Common myeloid progenitor, CD34-positive (primary cell): ENCODE results near the gene TMC4.
A peak's percentile ranks its signal among the peaks of the same experiment; 100 is the strongest.
"Not testable (repeated sequence)": the region's sequence is repeated elsewhere in the genome, so short reads cannot be mapped to it uniquely, and the experiment has no call there.

Experiments used
- CTCF ChIA-PET: fragments of 350-600 bp; sonication (Branson Sonifier 250); formaldehyde crosslinking; loops from one replicate; lab custom pipeline; 2021; ENCODE audit warnings: antibody characterized with exemption; lab: Charles Lee
- POLR2A ChIA-PET: fragments of 350-600 bp; sonication (Branson Sonifier 250); formaldehyde crosslinking; loops from one replicate; lab custom pipeline; 2021; ENCODE audit warnings: antibody characterized with exemption; lab: Charles Lee
- DNase-seq, 3 donors: peaks; one replicate each; pipeline versions ENCODE4 v3.0.0 to v3.0.0-alpha.2; 2013
- H3K27ac ChIP-seq, 2 experiments: 1 replicate in 1 of 2; 2 replicates in 1 of 2; pipeline ENCODE4 v1.7.0; 2013; ENCODE audit warnings: inconsistent platforms in 2 of 2, low read length in 2 of 2, mild to moderate bottlenecking in 2 of 2, low read depth in 1 of 2, moderate library complexity in 1 of 2; ENCODE audit not compliant: severe bottlenecking in 2 of 2, insufficient read depth in 1 of 2, poor library complexity in 1 of 2
- H3K27me3 ChIP-seq, 5 experiments: replicated peaks in 2 of 5; 1 replicate in 3 of 5; 2 replicates in 2 of 5; pipeline versions ENCODE4 v1.6.1 to v1.7.0; 2013; ENCODE audit warnings: low read length in 4 of 5, mild to moderate bottlenecking in 2 of 5, moderate library complexity in 2 of 5, inconsistent platforms in 1 of 5; ENCODE audit not compliant: insufficient read depth in 5 of 5, control insufficient read depth in 4 of 5
- H3K36me3 ChIP-seq, 4 experiments: 1 replicate in 2 of 4; 2 replicates in 2 of 4; pipeline versions ENCODE4 v1.6.1 to v1.7.0; 2013; ENCODE audit warnings: low read length in 3 of 4, control low read depth in 1 of 4, mild to moderate bottlenecking in 1 of 4; ENCODE audit not compliant: control insufficient read depth in 4 of 4, insufficient read depth in 4 of 4
- H3K4me1 ChIP-seq, 4 experiments: 1 replicate in 3 of 4; 2 replicates in 1 of 4; pipeline versions ENCODE4 v1.6.1 to v1.7.1; 2013; ENCODE audit warnings: low read length in 3 of 4, mild to moderate bottlenecking in 3 of 4, control low read depth in 1 of 4, inconsistent platforms in 1 of 4, moderate library complexity in 1 of 4; ENCODE audit not compliant: control insufficient read depth in 4 of 4, insufficient read depth in 4 of 4; ENCODE audit errors: control extremely low read depth in 1 of 4
- H3K4me3 ChIP-seq, 7 experiments: 1 replicate in 4 of 7; 2 replicates in 3 of 7; pipeline versions ENCODE4 v1.5.1 to v1.7.0; 2013; ENCODE audit warnings: mild to moderate bottlenecking in 7 of 7, low read length in 6 of 7, moderate library complexity in 6 of 7, inconsistent platforms in 2 of 7, low read depth in 2 of 7, control low read depth in 1 of 7; ENCODE audit not compliant: insufficient read depth in 4 of 7, control insufficient read depth in 1 of 7; ENCODE audit errors: extremely low read depth in 1 of 7
- H3K9me3 ChIP-seq, 5 experiments: 1 replicate in 4 of 5; 2 replicates in 1 of 5; pipeline versions ENCODE4 v1.6.1 to v1.7.1; 2013; ENCODE audit warnings: low read length in 4 of 5, mild to moderate bottlenecking in 2 of 5, inconsistent platforms in 1 of 5, low read depth in 1 of 5, moderate library complexity in 1 of 5; ENCODE audit not compliant: control insufficient read depth in 4 of 5, insufficient read depth in 2 of 5; ENCODE audit errors: control extremely low read depth in 1 of 5
- WGBS: methylation state at CpG from one replicate; pipeline ENCODE4 v1.1.5; 2013; ENCODE audit not compliant: insufficient coverage; 5-methylcytosine and 5-hydroxymethylcytosine counted together

Gene TMC4

DNA sequence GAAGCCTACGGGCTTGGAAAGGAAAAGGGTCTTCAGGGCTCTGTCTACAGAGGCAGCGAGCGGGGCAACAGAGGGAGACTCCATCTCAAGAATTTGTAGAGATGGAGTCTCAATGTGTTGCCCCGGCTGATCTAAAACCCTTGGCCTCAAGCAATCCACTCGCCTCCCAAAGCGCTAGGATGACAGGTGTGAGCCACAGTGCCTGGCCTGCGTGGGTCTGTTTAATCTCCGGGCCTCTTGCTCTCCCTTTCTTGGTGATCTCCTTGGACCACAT is 35.8 kb upstream of the TMC4 start:
- Histone ChIP-seq H3K4me1 (peaks cover 23 to 91% (median 79%) of the 10 kb centered on the region in 4 experiments), H3K9me3 (no peaks in the 10 kb centered on the region), H3K36me3 (peaks cover 9 to 38% (median 23%) of the 10 kb centered on the region in 4 experiments), H3K27me3 (no peaks in the 10 kb centered on the region), H3K27ac (peak overlapping the region; percentile 85 to 86), H3K4me3 (peak overlapping the region in 3 of 7 experiments; percentile 5 to 57 (median 45))
- WGBS: 88% methylated on average over 8 of the region's 8 CpGs
- DNase-seq: no peak
- POLR2A ChIA-PET: interaction anchor here (1.9 to 5.2 kb wide), 3 partner anchors 8 to 49 kb away, joined by 7 to 95 read pairs (median 33); partner anchors contain the start of genes LENG1, MBOAT7, RPS9 and TSEN34
- CTCF ChIA-PET: interaction anchor here (1.0 to 4.3 kb wide), 3 partner anchors 12 to 72 kb away, joined by 3 to 24 read pairs (median 5); partner anchors contain the start of gene MBOAT7

DNA sequence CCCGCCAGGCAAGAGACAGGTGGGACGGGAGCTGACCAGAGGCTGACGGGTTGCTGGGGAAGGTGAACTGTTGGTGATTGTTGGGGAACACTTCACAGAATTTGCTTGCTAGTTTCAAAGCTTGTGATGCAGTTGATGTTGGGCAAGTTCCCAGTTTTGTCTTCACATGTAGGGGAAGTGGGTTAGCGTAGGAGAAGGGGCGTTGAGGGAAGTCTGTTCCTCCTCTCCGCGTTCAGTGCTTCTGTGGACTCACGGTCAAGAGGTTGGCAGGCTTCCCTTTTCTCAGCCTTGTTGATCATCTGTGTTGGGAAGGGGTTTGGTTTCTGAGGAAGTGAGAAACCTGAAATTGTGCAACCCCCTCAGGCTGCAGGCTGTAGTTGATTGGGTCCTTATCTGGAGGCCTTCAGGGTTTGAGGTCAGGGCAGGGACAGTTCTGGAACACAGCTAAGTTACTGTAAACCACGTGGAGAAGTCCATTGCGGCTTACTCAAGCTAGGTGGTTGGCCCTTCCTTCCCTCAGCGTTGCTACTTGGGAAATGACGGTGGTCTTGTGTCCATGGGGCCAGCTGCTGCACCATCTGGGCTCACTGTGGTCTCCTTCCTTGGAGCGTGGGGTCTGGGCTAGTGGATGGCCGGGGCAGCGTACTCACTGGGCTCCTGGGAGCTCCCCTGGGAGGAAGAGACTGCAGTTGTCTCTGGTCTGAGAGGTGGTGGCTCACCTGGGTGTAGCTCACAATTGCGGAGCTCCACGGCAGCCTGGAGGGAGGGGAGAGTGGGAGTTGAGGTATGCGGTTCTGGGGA is 35.2 kb upstream of the TMC4 start:
- Histone ChIP-seq H3K27me3 (no peaks in the 10 kb centered on the region), H3K9me3 (no peaks in the 10 kb centered on the region), H3K27ac (peak overlapping the region; percentile 85 to 87), H3K4me1 (peaks cover 23 to 96% (median 84%) of the 10 kb centered on the region in 4 experiments), H3K4me3 (peak overlapping the region in 5 of 7 experiments; percentile 9 to 57 (median 47)), H3K36me3 (peaks cover 9 to 43% (median 28%) of the 10 kb centered on the region in 4 experiments)
- ChIA-PET POLR2A (interaction anchor here (0.6 to 5.2 kb wide), 7 partner anchors 8 to 180 kb away, joined by 3 to 95 read pairs (median 4); partner anchors contain the start of genes LENG1, MBOAT7, RPS9 and TSEN34), CTCF (interaction anchor here (1.0 to 4.3 kb wide), 4 partner anchors 12 to 71 kb away, joined by 3 to 24 read pairs (median 4); partner anchors contain the start of gene MBOAT7)
- peak; percentile 99 to 100 (median 100) for DNase-seq
- 9% methylated on average over 14 of the region's 18 CpGs for WGBS

- H3K4me1 ChIP-seq: peaks cover 24 to 96% (median 90%) of the 10 kb centered on the region in 4 experiments
- peaks cover 9 to 48% (median 33%) of the 10 kb centered on the region in 4 experiments for H3K36me3 ChIP-seq
- H3K9me3 ChIP-seq: no peaks in the 10 kb centered on the region
- H3K27ac ChIP-seq: peak overlapping the region; percentile 85 to 87
- 0% methylated on average over 5 of the region's 5 CpGs for whole genome bisulfite sequencing
- no peak for DNase-seq
- POLR2A ChIA-PET: interaction anchor here (0.6 to 5.2 kb wide), 6 partner anchors 7 to 180 kb away, joined by 3 to 95 read pairs (median 6); partner anchors contain the start of genes LENG1, MBOAT7, RPS9 and TSEN34
- CTCF ChIA-PET: interaction anchor here (1.0 to 4.3 kb wide), 6 partner anchors 11 to 71 kb away, joined by 3 to 24 read pairs (median 4); partner anchors contain the start of genes MBOAT7 and TSEN34
- no peaks in the 10 kb centered on the region for H3K27me3 ChIP-seq
- peak overlapping the region in 6 of 7 experiments; percentile 9 to 57 (median 40) for H3K4me3 ChIP-seq
These were observed 34.7 kb upstream of the TMC4 start for GRCh38 chr19:54207676-54207982.

- Histone ChIP-seq H3K4me1 (peaks cover 28 to 96% (median 92%) of the 10 kb centered on the region in 4 experiments), H3K27ac (peak overlapping the region; percentile 85 to 87), H3K36me3 (peaks cover 11 to 53% (median 38%) of the 10 kb centered on the region in 4 experiments), H3K4me3 (peak overlapping the region in 5 of 7 experiments; percentile 19 to 57 (median 33))
- not testable (repeated sequence) for H3K27me3 ChIP-seq, H3K9me3 ChIP-seq, DNase-seq
- ChIA-PET CTCF (interaction anchor here (1.3 to 4.3 kb wide), 5 partner anchors 11 to 33 kb away, joined by 4 to 24 read pairs (median 5); partner anchors contain the start of genes MBOAT7 and TSEN34), POLR2A (interaction anchor here (0.9 to 1.9 kb wide), 2 partner anchors 16 to 48 kb away, joined by 5 to 7 read pairs; partner anchors contain the start of gene LENG1)
- 92% methylated on average over 6 of the region's 23 CpGs for WGBS
These were observed 34.2 kb upstream of the TMC4 start for GRCh38 chr19:54207193-54207592.

- H3K27me3 ChIP-seq: no peaks in the 10 kb centered on the region
- no peaks in the 10 kb centered on the region for H3K9me3 ChIP-seq
- no peak for DNase-seq
- ChIA-PET CTCF (interaction anchor here (1.3 to 4.3 kb wide), 4 partner anchors 15 to 33 kb away, joined by 4 to 24 read pairs (median 8); partner anchors contain the start of genes MBOAT7 and TSEN34), POLR2A (interaction anchor here (0.9 to 1.9 kb wide), 3 partner anchors 15 to 48 kb away, joined by 3 to 7 read pairs (median 5); partner anchors contain the start of genes LENG1 and MBOAT7)
- WGBS: 91% methylated on average over 7 of the region's 13 CpGs
- peaks cover 11 to 54% (median 41%) of the 10 kb centered on the region in 4 experiments for H3K36me3 ChIP-seq
- peak overlapping the region in 4 of 7 experiments; percentile 27 to 57 (median 42) for H3K4me3 ChIP-seq
- peaks cover 28 to 96% (median 94%) of the 10 kb centered on the region in 4 experiments for H3K4me1 ChIP-seq
- peak overlapping the region; percentile 66 to 87 for H3K27ac ChIP-seq
These were observed 33.8 kb upstream of the TMC4 start for GRCh38 chr19:54206831-54207177.

DNA sequence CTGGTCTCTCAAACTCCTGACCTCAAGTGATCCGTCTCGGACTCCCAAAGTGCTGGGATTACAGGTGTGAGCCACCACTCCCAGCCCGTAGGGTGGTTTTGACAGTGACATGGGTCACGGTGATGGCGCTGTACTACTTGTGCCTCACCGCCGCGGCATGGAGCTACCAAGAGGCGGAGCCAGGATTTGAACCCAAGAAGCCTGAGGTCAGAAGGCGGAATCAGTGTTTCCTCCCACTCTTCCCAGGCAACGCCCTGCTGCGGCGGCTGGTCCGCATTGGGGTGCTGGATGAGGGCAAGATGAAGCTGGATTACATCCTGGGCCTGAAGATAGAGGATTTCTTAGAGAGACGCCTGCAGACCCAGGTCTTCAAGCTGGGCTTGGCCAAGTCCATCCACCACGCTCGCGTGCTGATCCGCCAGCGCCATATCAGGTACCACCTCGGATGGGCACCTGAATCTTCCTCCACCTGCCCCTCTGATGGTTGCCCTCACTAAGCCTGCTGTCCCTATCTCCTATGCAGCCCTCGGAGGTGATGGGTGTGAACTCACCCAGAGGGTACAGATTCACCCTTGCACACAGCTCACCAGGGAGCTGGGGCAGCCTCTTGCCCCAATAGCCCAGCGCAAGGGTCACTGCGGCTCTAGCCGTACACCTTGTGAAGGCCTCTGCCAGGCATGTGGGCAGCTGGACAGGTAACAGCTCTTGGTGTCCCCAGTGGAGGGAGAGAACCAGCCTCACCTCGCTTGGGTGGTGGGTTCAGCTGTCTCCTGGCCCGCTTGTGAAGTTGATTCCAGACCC is 33.3 kb upstream of the TMC4 start:
- H3K27me3 ChIP-seq: no peaks in the 10 kb centered on the region
- H3K4me3 ChIP-seq: peak overlapping the region in 2 of 7 experiments; percentile 52 to 96
- POLR2A ChIA-PET: interaction anchor here (0.9 to 1.3 kb wide), 2 partner anchors 15 to 17 kb away, joined by 3 to 5 read pairs; partner anchors contain the start of gene MBOAT7
- CTCF ChIA-PET: interaction anchor here (0.8 to 4.3 kb wide), 7 partner anchors 9 to 60 kb away, joined by 3 to 24 read pairs (median 4); partner anchors contain the start of genes MBOAT7 and TSEN34
- H3K4me1 ChIP-seq: peaks cover 30 to 97% (median 95%) of the 10 kb centered on the region in 4 experiments
- peak overlapping the region; percentile 64 to 66 for H3K27ac ChIP-seq
- no peak for DNase-seq
- H3K36me3 ChIP-seq: peaks cover 11 to 60% (median 47%) of the 10 kb centered on the region in 4 experiments
- no peaks in the 10 kb centered on the region for H3K9me3 ChIP-seq
- 97% methylated on average over 22 of the region's 27 CpGs for WGBS
